Type B pancreatic cell (in vitro differentiated cells): ENCODE results near the gene GDPGP1. TPM values are rescaled to one million over a fixed set of nuclear protein-coding genes. Genes with fewer than 3 reads are reported as not detected.
"Not testable (repeated sequence)": the region's sequence is repeated elsewhere in the genome, so short reads cannot be mapped to it uniquely, and the experiment has no call there.

Experiments used
- DNase-seq: peaks from one replicate; pipeline ENCODE4 v3.0.0; 2021; ENCODE audit warnings: mixed read lengths; ENCODE audit not compliant: unreplicated experiment; ENCODE audit errors: extremely low spot score
- H3K27ac Mint-ChIP-seq: 2 replicates; pipeline ENCODE4 v1.8.0; 2021; ENCODE audit warnings: mild to moderate bottlenecking, mixed read lengths
- H3K27me3 Mint-ChIP-seq: 2 replicates; pipeline ENCODE4 v1.8.0; 2021; ENCODE audit warnings: mixed read lengths
- H3K36me3 Mint-ChIP-seq: 2 replicates; pipeline ENCODE4 v1.8.0; 2021; ENCODE audit warnings: mixed read lengths
- H3K4me1 Mint-ChIP-seq: one replicate; pipeline ENCODE4 v1.8.0; 2021; ENCODE audit warnings: mixed read lengths; ENCODE audit not compliant: unreplicated experiment
- H3K4me3 Mint-ChIP-seq: 2 replicates; pipeline ENCODE4 v1.8.0; 2021; ENCODE audit warnings: mild to moderate bottlenecking, mixed read lengths
- H3K9me3 Mint-ChIP-seq: 2 replicates; pipeline ENCODE4 v1.8.0; 2021; ENCODE audit warnings: mixed read lengths
- long read RNA-seq: library from polyadenylated mRNA; unstranded; transcript quantifications from one replicate; pipeline ENCODE4 v2.0.0, GENCODE V29; 2020
- total RNA-seq: library from RNA; stranded (reverse); gene quantifications from 2 replicates; pipeline ENCODE4 v1.2.1, GENCODE V29; 2021; ENCODE audit warnings: low replicate concordance
- TF ChIP-seq, protein P1 (sequence below): fragments of 200-600 bp; sonication (generic); conservative IDR thresholded peaks from 2 replicates; pipeline ENCODE4 v1.5.0; 2021; ENCODE audit warnings: antibody characterized with exemption, mild to moderate bottlenecking

Gene GDPGP1, protein sequence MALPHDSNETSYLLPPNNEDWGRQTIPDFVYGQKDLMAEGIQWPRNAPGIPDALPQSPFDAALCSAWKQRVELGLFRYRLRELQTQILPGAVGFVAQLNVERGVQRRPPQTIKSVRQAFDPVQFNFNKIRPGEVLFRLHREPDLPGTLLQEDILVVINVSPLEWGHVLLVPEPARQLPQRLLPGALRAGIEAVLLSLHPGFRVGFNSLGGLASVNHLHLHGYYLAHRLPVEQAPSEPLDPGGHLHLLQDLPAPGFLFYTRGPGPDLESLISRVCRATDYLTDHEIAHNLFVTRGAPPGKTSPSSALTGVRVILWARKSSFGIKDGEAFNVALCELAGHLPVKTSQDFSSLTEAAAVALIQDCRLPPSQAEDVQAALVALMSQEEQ
- 6.1 and 9.6 TPM in 2 replicates for total RNA-seq
- long read RNA-seq = 0 reads

GRCh38 chr15:90234096-90234988 is at the start of gene GDPGP1:
Gene GDPGP1 (plus strand): TSS chr15:90234209. CDS start chr15:90240909, 6,700 bp downstream.
- Mint-ChIP-seq H3K27me3 (no peaks in the 10 kb centered on the region), H3K4me3 (peak within 1 kb of the TSS; percentile 86), H3K36me3 (peaks cover 2% of the 10 kb centered on the region), H3K4me1 (peaks cover 13% of the 10 kb centered on the region), H3K27ac (peak within 1 kb of the TSS; percentile 70), H3K9me3 (no peaks in the 10 kb centered on the region)
- no peak for DNase-seq
- TF ChIP-seq, protein P1, sequence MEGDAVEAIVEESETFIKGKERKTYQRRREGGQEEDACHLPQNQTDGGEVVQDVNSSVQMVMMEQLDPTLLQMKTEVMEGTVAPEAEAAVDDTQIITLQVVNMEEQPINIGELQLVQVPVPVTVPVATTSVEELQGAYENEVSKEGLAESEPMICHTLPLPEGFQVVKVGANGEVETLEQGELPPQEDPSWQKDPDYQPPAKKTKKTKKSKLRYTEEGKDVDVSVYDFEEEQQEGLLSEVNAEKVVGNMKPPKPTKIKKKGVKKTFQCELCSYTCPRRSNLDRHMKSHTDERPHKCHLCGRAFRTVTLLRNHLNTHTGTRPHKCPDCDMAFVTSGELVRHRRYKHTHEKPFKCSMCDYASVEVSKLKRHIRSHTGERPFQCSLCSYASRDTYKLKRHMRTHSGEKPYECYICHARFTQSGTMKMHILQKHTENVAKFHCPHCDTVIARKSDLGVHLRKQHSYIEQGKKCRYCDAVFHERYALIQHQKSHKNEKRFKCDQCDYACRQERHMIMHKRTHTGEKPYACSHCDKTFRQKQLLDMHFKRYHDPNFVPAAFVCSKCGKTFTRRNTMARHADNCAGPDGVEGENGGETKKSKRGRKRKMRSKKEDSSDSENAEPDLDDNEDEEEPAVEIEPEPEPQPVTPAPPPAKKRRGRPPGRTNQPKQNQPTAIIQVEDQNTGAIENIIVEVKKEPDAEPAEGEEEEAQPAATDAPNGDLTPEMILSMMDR = no peak

DNA sequence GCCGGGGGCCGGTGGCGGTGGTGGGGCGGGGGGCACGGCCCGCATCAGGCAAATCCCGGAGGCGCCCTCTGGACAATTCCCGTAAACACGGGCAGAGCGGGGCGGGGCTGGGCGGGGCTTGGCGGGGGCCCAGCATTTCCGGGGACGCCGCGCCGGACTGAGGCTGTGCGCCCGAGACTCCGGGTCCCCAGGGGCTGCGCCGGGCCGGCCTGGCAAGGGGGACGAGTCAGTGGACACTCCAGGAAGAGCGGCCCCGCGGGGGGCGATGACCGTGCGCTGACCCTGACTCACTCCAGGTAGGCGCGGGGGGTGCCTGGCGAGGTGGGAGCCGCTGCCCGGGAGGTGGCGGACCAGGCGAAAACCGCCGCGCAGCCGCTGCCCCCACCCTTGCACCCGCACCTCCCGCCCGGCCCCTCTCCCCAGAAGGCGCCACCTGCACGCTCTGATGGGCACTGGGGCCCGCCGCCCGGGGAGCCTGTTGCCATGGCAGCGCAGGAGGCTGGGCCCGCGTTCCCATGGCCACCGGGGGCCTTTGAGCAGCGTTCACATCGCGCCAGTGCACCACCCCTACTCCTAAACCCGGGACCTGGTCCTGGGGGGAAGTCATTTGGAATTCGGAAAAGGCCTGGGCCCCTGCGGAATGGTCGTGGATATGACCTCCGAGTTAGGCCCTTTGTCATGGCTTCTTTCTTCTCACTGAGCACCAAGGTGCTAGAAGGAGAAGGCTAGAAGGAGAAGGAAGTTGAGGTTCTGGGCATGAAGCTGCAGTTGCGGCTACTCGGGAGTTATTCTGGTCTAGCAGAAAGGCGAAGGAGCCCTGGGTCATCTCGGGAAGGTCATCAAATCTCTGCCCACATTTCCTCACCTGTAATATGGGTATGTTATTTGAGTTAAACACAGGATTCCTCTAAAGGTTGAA is 49.0 kb upstream of the GDPGP1 start:
- H3K4me3 Mint-ChIP-seq = peak overlapping the region; percentile 88
- no peaks in the 10 kb centered on the region for H3K9me3 Mint-ChIP-seq
- peak overlapping the region; percentile 45 for H3K27ac Mint-ChIP-seq
- no peaks in the 10 kb centered on the region for H3K36me3 Mint-ChIP-seq
- H3K4me1 Mint-ChIP-seq = peaks cover 29% of the 10 kb centered on the region
- no peaks in the 10 kb centered on the region for H3K27me3 Mint-ChIP-seq
- DNase-seq = peak; percentile 78
- TF ChIP-seq, protein P1 = no peak

DNA sequence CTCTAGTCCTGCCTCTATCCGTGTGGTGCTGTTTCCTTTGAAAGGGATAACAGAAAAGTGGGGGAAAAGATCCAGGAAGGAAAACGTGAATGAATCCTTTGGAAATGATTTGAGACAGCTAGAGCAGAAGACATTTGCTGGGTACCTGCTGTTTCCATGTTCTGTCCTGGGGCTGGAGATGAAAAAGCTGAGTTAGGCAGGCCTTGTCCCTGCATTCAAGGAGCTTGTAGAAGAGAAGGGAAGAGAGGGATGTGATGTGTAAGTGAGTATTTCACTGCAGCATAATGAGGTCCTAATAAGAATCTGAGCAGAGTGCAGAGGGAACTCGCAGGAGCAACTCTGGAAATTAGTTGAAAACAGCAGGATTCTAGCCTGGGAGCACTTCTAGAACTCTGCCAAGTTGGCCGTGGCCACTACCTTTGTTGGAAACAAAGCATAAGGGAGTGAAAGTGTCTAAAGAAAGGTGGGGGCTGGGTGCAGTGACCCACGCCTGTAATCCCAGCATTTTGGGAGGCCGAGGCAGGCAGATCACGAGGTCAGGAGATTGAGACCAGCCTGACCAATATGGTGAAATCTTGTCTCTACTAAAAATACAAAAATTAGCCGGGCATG is 46.6 kb upstream of the GDPGP1 start:
- Mint-ChIP-seq H3K9me3 (no peaks in the 10 kb centered on the region), H3K27me3 (no peaks in the 10 kb centered on the region), H3K4me1 (peaks cover 26% of the 10 kb centered on the region), H3K36me3 (no peaks in the 10 kb centered on the region), H3K27ac (peak overlapping the region; percentile 6), H3K4me3 (peak overlapping the region; percentile 32)
- DNase-seq = no peak
- TF ChIP-seq, protein P1 = no peak

- not testable (repeated sequence) for H3K27ac Mint-ChIP-seq, DNase-seq, H3K9me3 Mint-ChIP-seq, H3K36me3 Mint-ChIP-seq, H3K27me3 Mint-ChIP-seq, H3K4me3 Mint-ChIP-seq
- H3K4me1 Mint-ChIP-seq = peaks cover 31% of the 10 kb centered on the region
These were observed 45.9 kb upstream of the GDPGP1 start for GRCh38 chr15:90188065-90188464.

DNA sequence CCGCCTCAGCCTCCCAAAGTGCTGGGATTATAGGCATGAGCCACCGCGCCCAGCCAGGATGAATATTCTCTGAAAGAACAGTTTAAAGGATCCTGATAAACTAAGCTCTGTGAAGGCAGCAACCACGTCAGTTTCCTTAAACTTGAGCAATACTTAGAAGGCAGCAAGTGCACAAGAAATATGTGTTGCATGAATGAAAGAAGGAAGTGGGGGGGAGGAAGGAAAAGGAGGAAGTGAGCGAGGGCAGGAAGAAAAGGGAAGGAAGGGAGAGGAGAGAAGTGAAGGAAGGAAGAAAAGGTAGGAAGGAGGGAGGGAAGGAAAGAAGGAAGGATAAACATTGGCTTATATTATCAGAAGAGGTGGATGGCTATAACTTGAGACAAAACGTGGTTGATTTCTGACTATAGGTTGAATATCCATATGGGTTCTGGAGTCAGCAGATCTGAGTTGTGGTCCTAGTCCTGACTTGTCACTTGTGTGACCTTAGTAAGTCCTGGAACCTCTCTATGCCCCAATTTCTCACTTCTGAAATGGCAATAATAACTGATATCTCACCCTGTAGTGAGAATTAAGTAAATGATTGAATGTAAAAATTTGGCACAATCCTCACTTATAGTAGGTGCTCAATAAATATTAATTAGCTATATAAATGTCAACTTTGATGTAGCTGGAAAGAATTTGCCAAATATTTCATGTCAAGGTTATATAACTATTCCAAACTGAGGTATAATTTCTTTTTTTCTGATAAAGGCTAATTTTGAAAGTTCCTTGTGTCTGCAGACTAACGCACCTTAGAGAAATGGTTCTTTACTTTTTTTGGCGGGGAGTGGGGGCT is 44.9 kb upstream of the GDPGP1 start:
- H3K36me3 Mint-ChIP-seq = no peaks in the 10 kb centered on the region
- H3K27ac Mint-ChIP-seq = no peak overlapping the region
- H3K9me3 Mint-ChIP-seq = no peaks in the 10 kb centered on the region
- TF ChIP-seq, protein P1 = no peak
- no peaks in the 10 kb centered on the region for H3K27me3 Mint-ChIP-seq
- no peak overlapping the region for H3K4me3 Mint-ChIP-seq
- DNase-seq = no peak
- peaks cover 26% of the 10 kb centered on the region for H3K4me1 Mint-ChIP-seq
